Activated CD8-positive, alpha-beta memory T cell treated with anti-CD3 and anti-CD28 coated beads for 4 hours (primary cell): Measurements from ENCODE around the gene GLI1.
"Not testable (repeated sequence)": the region's sequence is repeated elsewhere in the genome, so short reads cannot be mapped to it uniquely, and the experiment has no call there.

ENCODE experiments used
- DNase-seq, 2 donors: peaks; one replicate each; pipeline ENCODE4 v3.0.0-alpha.2; 2020; ENCODE audit warnings: low read depth in 2 of 2

The GLI1 gene

DNA sequence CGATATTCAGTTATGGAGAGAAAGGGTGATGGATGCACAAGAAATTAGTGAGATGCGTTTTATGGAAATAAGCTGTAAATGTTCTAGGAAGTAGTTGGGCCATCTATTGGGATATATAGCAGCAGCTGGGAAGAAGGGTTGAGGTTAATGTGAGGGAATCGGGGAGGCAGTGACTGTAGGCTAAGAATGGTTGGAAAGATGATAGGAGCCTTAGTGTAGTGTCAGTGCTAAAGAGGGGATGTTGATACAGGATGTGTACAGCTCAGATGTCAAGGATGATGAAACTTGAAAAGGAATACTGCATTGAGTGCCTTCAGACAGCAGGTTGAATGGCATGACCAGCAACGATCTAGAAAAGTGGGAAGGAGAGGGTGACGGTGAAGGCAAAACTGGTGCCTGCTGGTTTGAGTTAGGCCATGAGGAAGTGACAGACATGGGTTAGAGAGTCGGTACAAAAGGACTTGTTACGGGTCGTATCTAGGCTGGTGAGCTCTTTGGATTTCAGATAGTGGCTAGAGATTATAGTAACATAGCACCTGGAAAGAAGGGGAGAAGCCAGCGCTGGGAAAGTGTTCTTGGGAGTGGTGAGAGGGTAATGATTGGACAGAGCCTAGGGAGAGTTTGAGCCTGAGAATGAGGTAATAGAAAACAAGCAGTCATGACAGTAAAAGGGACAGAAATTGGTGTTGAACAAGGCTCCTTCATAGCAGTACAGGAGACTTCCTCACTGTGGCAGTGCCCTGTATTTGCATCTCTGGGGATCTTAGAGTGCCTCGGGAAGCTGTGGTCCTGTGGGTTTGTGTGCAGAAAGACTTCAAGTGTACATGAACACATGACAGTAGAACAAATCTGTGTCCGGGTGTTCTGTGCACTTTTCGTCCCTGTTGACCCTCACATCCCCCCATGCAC is 37.9 kb downstream of the GLI1 start:
- no peak for DNase-seq

DNA sequence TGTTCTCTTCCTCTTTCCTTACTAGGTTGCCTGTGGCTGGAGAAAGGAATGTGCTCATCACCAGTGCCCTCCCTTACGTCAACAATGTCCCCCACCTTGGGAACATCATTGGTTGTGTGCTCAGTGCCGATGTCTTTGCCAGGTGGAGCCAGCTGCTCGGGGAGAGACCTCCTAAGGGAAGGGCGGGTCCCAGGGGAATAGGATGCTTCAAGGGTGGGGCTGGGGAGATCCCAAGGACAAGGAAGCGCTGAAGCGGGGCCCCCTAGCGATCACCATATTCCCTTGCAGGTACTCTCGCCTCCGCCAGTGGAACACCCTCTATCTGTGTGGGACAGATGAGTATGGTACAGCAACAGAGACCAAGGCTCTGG is 38.5 kb downstream of the GLI1 start:
- DNase-seq = no peak

DNA sequence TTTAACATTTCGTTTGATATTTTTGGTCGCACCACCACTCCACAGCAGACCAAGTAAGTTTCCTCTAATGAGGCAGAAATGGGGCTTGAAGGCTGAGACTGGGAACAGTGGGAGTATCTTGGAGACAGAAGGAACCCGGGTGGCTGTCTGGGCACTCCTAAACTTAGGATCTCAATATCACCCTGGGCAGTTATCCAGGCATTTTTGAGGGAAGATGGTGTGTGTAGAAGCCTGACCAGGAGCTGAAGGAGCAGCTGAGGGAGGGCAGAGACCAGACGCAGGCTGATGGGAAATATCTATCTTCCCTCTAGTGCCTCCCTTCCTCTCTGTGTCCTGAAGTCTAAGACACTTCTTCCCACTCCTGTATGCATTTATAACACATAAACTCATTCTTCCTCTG is 39.0 kb downstream of the GLI1 start:
- no peak for DNase-seq

DNA sequence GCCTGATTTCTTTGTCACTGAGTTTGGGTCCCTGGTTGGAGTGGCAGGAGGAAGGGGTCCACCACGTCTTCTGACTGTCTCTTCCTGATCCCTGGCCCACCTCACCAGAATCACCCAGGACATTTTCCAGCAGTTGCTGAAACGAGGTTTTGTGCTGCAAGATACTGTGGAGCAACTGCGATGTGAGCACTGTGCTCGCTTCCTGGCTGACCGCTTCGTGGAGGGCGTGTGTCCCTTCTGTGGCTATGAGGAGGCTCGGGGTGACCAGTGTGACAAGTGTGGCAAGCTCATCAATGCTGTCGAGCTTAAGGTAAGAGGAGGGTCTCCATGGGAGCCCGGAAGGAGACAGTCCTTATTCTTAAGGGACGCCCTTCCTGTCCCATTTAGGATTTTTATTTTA is 40.6 kb downstream of the GLI1 start:
- DNase-seq = no peak

DNA sequence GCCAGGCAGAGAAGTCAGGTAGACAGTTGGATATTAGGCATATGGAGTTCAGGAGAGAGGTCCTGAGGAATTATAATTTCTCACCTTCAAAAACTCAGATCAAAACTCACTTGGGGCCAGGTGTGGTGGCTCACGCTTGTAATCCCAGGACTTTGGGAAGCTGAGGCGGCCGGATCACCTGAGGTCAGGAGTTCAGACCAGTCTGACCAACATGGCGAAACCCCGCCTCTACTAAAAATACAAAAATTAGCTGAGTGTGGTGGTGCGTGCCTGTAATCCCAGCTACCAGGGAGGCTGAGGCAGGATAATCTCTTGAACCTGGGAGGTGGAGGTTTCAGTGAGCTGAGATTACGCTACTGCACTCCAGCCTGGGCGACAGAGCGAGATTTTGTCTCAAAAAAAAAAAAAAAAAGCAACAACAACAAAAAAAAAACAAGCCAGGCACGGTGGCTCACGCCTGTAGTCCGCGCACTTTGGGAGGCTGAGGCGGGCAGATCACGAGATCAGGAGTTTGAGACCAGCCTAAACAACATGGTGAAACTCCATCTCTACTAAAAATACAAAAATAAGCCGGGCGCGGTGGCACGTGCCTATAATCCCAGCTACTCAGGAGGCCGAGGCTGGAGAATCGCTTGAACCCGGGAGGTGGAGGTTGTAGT is 42.9 kb downstream of the GLI1 start:
- DNase-seq = not testable (repeated sequence)

DNA sequence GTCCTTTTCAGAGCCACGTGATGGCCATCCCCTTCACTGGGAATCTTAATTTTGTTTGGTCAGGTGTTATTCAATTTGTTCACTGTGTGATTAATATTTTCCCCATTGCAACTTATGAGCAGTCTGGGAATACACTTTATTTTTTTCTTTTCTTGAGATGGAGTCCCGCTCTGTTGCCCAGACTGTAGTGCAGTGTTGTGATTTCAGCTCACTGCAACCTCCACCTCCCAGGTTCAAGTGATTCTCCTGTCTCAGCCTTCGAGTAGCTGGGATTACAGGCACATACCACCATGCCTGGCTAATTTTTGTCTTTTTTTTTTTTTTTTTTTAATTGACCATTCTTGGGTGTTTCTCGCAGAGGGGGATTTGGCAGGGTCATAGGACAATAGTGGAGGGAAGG is 47.0 kb downstream of the GLI1 start:
- DNase-seq = not testable (repeated sequence)

DNA sequence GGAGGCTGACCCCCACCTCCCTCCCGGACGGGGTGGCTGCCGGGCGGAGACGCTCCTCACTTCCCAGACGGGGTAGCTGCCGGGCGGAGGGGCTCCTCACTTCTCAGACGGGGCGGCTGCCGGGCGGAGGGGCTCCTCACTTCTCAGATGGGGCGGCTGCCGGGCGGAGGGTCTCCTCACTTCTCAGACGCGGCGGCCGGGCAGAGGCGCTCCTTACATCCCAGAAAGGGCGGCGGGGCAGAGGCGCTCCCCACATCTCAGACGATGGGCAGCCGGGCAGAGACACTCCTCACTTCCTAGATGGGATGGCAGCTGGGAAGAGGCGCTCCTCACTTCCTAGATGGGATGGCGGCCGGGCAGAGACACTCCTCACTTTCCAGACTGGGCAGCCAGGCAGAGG is 48.2 kb downstream of the GLI1 start:
- not testable (repeated sequence) for DNase-seq

DNA sequence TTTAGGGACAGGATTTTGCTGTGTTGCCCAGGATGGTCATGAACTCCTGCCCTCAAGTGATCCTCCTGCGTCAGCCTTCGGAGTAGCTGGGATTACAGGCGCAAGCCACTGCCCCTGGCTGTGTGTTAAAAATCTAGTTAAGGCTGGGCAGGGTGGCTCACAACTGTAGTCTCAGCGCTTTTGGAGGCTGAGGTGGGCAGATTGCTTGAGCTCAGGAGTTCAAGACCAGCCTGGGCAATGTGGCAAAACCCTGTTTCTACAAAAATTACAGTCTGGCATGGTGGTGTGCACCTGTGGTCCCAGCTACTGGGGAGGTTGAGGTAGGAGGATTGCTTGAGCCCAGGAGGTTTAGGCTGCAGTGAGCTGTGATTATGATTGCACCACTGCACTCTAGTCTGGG is 51.6 kb downstream of the GLI1 start:
- no peak for DNase-seq

DNA sequence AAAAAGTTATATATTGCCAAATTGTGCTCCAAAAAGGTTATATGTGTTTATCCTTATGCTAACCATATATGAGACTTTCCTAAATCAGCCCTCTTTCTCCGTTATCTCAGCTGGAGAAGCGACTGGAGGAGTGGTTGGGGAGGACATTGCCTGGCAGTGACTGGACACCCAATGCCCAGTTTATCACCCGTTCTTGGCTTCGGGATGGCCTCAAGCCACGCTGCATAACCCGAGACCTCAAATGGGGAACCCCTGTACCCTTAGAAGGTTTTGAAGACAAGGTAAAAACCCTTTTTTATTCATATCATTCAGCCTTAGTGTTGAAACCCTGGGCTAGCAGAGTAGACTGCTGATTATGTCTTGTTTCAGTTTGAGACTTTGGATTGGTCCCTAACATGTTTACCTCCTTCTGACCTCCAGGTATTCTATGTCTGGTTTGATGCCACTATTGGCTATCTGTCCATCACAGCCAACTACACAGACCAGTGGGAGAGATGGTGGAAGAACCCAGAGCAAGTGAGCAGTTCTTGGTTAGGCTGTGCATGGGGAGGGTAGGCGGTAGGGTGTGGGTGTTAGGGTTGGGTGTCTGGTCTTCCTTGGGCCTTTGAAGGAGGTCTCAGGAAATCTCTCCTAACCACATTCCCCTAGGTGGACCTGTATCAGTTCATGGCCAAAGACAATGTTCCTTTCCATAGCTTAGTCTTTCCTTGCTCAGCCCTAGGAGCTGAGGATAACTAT is 52.2 kb downstream of the GLI1 start:
- no peak for DNase-seq

DNA sequence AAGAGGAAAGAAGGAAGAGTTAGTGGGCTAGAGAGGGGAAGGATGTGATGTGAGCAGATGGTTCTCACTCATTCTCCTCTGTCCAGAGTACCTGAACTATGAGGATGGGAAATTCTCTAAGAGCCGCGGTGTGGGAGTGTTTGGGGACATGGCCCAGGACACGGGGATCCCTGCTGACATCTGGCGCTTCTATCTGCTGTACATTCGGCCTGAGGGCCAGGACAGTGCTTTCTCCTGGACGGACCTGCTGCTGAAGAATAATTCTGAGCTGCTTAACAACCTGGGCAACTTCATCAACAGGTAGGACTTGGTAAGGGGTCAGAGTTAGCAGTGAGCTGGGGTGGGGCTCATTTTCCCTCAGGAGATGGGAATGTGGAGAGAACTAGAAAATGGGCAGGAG is 53.1 kb downstream of the GLI1 start:
- no peak for DNase-seq

DNA sequence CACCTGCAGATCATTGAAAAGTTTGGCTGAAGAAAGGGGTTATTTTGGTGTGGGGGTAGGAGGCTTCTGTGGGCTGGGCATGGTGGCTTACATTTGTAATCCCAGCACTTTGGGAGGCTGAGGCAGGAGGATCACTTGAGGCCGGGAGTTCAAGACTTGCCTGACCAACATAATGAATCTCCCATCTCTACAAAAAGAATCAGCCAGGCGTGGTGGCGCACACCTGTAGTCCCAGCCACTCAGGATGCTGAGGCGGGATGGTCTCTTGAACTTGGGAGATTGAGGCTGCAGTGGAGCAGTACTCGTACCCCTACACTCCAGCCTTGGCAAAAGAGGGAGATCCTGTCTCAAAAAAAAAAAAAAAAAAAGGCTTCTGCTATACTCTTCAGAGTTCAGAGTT is 53.7 kb downstream of the GLI1 start:
- no peak for DNase-seq

DNA sequence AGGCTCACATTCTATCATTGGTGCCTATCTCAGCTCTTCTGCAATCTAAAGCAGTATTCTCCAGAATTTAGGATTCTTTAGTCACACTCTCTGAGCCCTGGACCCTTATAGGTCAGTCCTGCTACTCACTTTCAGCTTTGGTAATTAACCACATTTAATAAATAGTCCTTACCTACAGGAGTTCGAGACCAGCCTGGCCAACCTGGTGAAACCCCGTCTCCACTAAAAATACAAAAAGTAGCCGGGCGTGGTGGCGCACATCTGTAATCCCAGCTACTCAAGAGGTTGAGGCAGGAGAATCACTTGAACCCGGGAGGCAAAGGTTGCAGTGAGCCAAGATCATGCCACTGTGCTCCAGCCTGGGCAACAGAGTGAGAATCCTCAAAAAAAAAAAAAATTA is 54.1 kb downstream of the GLI1 start:
- DNase-seq = not testable (repeated sequence)

DNA sequence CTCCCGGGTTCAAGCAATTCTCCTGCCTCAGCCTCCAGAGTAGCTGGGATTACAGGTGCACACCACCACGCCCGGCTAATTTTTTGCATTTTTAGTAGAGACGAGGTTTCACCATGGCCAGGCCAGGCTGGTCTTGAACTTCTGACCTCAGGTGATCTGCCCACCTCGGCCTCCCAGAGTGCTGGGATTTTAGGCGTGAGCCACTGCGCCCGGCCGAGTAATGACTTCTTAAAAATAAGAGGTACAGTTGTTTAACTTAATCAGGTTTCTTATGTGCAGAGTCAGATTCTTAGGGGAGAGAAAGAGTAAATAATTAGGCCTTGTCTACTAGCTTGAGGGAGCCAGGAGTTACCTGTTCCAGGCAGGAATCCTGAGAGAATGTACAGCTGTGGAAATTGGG is 54.7 kb downstream of the GLI1 start:
- not testable (repeated sequence) for DNase-seq

DNA sequence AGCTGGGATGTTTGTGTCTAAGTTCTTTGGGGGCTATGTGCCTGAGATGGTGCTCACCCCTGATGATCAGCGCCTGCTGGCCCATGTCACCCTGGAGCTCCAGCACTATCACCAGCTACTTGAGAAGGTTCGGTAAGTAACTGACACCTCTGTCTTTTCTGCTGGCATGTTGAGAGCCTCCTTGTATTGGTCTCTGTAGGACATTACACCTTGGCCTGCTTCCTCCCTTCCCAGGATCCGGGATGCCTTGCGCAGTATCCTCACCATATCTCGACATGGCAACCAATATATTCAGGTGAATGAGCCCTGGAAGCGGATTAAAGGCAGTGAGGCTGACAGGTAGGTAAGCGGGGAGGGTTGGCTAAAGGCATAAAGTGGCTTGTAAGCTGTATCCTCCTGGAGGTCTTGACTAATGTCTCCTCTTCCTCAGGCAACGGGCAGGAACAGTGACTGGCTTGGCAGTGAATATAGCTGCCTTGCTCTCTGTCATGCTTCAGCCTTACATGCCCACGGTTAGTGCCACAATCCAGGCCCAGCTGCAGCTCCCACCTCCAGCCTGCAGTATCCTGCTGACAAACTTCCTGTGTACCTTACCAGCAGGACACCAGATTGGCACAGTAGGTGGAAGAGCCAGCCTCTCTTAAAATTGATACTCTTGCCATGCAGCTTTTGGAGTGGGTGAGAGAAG is 55.3 kb downstream of the GLI1 start:
- no peak for DNase-seq

DNA sequence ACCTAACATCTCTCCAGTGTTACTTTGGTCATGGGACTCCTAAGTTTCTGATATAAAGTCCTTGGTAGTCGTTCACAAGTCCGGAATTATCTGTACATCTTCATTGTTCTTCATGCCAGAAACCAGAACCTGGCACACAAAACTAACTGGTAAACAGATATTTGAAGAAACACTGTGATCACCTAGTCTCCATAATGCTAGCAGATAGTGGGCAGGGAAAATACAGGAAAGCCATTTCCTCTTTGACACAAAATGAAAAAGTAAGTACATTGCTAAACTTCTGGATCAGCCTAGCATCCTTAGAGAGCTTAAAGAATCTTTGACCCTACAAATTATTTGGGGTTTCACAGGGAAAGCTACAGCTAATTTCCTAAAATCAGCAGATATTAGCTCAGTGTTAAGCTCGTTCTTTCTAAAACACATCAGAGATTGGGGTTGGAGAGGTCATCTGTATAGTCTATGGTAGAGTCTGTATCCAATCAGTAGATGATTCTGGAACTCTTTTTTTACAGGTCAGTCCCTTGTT is 55.9 kb downstream of the GLI1 start:
- DNase-seq = no peak

DNA sequence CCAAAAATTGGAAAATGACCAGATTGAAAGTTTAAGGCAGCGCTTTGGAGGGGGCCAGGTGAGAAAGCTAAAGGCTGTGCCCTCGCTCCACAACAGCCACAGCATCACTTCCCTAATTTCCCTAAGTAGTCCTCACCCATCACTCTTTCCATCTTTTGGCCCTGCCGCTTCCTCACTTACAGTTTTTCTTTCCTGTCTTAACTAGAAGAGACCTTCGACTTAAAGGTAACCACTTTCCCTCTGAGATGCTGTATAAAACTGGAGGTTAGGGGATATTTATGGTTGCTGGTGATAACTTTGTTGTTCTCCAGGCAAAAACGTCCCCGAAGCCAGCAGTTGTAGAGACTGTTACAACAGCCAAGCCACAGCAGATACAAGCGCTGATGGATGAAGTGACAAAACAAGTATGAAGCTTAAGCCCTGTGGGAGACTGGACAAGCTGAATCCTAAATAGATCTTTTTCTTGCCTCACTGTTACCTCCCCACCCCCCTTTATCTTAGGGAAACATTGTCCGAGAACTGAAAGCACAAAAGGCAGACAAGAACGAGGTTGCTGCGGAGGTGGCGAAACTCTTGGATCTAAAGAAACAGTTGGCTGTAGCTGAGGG is 56.5 kb downstream of the GLI1 start:
- no peak for DNase-seq

DNA sequence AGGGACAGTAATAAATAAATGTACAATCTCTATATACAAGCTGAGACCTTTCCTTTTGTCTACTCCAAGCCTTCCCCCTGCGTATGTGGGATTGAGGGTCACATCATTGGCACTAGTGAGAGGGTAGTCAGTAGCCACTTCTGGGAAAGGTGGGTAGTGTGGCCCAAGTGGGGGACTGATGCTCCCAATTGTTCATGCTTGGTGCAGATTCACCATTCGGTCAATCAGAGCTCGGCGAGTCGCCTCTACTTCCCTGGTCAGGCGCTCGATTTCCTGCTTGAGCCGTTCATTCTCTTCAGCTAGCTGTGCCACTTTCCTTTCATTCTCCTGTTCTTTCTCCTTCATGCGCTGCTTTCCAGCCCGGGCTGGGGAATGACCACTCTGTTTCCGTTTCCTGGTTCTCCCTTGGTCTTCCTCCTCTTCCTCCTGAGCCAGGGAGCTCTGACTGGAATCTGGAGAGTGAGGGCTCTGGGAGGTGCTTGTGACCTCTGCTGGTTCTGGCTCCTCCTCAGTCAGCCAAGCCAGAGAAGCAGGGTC is 57.1 kb downstream of the GLI1 start:
- no peak for DNase-seq

DNA sequence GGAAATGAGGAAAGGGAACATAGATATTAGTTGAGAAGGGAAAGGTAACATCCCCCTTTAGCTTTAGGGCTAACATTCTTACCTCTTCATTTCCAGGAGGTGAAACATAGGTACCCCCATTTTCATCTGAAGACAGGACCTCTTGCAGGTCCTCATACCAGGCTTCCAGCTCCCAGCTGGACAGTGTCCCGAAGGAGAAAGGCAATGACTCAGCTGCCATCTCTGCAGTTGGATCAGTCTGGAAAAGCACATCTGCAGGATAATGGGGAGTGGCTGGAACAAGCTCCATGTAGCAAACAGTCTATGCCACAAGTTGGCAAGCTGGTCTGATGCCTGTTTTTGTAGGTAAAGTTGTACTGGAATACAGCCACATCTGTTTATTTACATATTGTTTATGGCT is 57.6 kb downstream of the GLI1 start:
- DNase-seq = no peak

DNA sequence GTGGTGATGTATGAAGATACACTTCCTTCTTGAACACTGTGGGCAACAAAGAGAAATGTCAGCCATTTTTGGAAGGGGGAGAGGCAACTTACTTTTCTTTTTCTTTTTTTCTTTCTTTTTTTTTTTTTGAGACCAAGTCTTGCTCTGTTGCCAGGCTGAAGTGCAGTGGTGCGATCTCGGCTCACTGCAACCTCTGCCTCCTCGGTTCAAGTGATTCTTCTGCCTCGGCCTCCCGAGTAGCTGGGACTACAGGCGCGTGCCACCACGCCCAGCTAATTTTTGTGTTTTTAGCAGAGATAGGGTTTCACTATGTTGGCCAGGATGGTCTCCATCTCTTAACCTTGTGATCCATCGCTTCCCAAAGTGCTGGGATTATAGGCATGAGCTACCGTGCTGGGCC is 58.1 kb downstream of the GLI1 start:
- DNase-seq = not testable (repeated sequence)

DNA sequence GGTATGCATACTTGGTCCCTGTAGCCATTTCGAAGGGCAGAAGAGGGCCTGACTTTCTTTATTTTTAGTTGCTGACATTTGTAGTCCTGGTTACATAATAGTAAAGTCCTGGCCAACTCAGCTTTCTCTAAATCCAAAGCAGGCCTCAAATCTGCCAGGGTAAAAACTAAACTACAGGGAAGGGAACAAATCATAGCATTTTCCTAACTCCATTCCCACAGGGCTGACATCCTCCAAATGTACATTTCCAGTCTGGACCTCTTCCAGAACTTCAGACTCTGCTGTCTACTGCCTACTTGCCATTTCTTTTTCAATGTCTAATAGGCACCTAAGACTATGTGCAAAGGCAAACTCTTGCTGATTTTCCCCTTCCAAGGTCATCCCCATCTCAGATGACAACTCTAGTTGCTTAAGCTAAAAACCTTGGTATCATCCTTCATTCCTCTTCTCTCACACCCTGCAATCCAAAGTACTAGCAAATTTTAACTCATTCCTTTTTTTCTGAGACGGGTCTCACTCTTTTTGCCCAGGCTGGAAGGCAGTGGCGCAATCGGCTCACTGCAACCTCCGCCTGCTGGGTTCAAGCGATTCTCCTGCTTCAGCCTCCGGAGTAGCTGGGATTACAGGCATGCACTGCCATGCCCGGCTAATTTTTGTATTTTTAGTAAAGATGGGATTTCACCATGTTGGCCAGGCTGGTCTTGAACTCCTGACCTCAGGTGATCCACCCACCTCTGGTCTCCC is 58.8 kb downstream of the GLI1 start:
- DNase-seq = no peak
